Aorta (tissue), 5 donors: Measurements from ENCODE around the gene SLCO1B3. TPM values are rescaled to one million over a fixed set of nuclear protein-coding genes. Genes with fewer than 3 reads are reported as not detected.
A peak's percentile ranks its signal among the peaks of the same experiment; 100 is the strongest.
"Not testable (repeated sequence)": the region's sequence is repeated elsewhere in the genome, so short reads cannot be mapped to it uniquely, and the experiment has no call there.

Experiments
- ATAC-seq: fragments of 200-7000 bp; cut with Tn5 transposase; one replicate; pipeline ENCODE4 v1.9.1; 2022; ENCODE audit warnings: moderate library complexity; ENCODE audit not compliant: low FRiP score
- DNase-seq, 2 donors: peaks; one replicate each; pipeline ENCODE4 v3.0.0-alpha.2; 2020
- H3K27ac ChIP-seq, 2 donors: one replicate each; pipeline ENCODE4 v1.5.1; 2013; ENCODE audit warnings: low read length in 2 of 2, mild to moderate bottlenecking in 2 of 2, moderate library complexity in 2 of 2, control low read depth in 1 of 2, inconsistent platforms in 1 of 2, low read depth in 1 of 2
- H3K27me3 ChIP-seq, 2 donors: one replicate each; pipeline ENCODE4 v1.6.1; 2013; ENCODE audit warnings: control low read depth in 1 of 2, low read length in 1 of 2, mild to moderate bottlenecking in 1 of 2, moderate library complexity in 1 of 2; ENCODE audit not compliant: insufficient read depth in 2 of 2, control insufficient read depth in 1 of 2
- H3K36me3 ChIP-seq, 2 donors: one replicate each; pipeline ENCODE4 v1.6.1; 2013; ENCODE audit warnings: control low read depth in 1 of 2, low read length in 1 of 2, mild to moderate bottlenecking in 1 of 2; ENCODE audit not compliant: insufficient read depth in 2 of 2, control insufficient read depth in 1 of 2
- H3K4me1 ChIP-seq, 2 donors: one replicate each; pipeline ENCODE4 v1.6.1; 2013; ENCODE audit warnings: low read length in 2 of 2, control low read depth in 1 of 2, mild to moderate bottlenecking in 1 of 2, moderate library complexity in 1 of 2; ENCODE audit not compliant: insufficient read depth in 2 of 2, control insufficient read depth in 1 of 2
- H3K4me3 ChIP-seq, 2 donors: one replicate each; pipeline ENCODE4 v1.5.1; 2013; ENCODE audit warnings: low read length in 2 of 2, control low read depth in 1 of 2, mild to moderate bottlenecking in 1 of 2
- H3K9me3 ChIP-seq: one replicate; pipeline ENCODE4 v1.6.1; 2013; ENCODE audit warnings: mild to moderate bottlenecking, low read length; ENCODE audit not compliant: control insufficient read depth
- WGBS, 2 donors: extraction: QIAGEN DNeasy Blood & Tissue Kit; methylation state at CpG; one replicate each; pipeline ENCODE4 v1.1.7; 2013; 5-methylcytosine and 5-hydroxymethylcytosine counted together
- intact Hi-C, 2 donors: fragments of 100-400 bp; cut with DNase I; formaldehyde crosslinking; loops; one replicate each; pipeline versions ENCODE4 v1.14.2 to v1.15.0; 2022
- long read RNA-seq, 2 donors: library from polyadenylated mRNA; unstranded; transcript quantifications; one replicate each; pipeline ENCODE4 v2.0.0, GENCODE V29; 2020 to 2021
- polyA plus RNA-seq, 2 donors: library from polyadenylated mRNA; stranded (reverse); fragments of 200-250 nt; gene quantifications; one replicate each; pipeline ENCODE4 v1.2.3, GENCODE V29; 2013
- total RNA-seq, 2 donors: library from RNA; stranded (reverse); fragmentation: NEBNext Ultra II Directional; extraction: Animal tissue kit (Norgen Biotek cat#: 25700); gene quantifications; one replicate each; pipeline ENCODE4 v1.2.1, GENCODE V29; 2021
- donor health status: healthy with polysubstance abuse.
- donor health status: Bipolar disorder and iron deficiency.
- donor health status: DM: no; HTN: no; CAD: no.
- donor health status: DM: no; HTN: no; CAD: no.
- donor health status: DM: yes; HTN: yes; CAD: no.

Gene SLCO1B3
- total RNA-seq (under 1 TPM in 1 of 2 donors, not detected in 1; 0.13 TPM), polyA plus RNA-seq (not detected)
- long read RNA-seq, donor 1: 0 reads
- long read RNA-seq, donor 2: 0 reads

- Histone ChIP-seq H3K4me1 (no peaks in the 10 kb centered on the region), H3K27me3 (no peaks in the 10 kb centered on the region), H3K4me3 (no peak within 1 kb of the TSS), H3K9me3 (peaks cover 2% of the 10 kb centered on the region), H3K27ac (no peak within 1 kb of the TSS), H3K36me3 (no peaks in the 10 kb centered on the region)
- ATAC-seq (no peak), DNase-seq (no peak)
- 97% methylated on average over 2 of the region's 2 CpGs for WGBS, 2 donors
- intact Hi-C loops: no loop called here
Observed at GRCh38 chr12:20810487-20810886, at the start of gene SLCO1B3. Gene SLCO1B3 (plus strand): TSS chr12:20810705. CDS start chr12:20815739, 5,034 bp downstream.

GRCh38 chr12:20777420-20777819 lies 33.1 kb upstream of the SLCO1B3 start:
- WGBS, 2 donors: 87 to 90% methylated on average over 20 of the region's 20 CpGs

GRCh38 chr12:20778969-20779368 lies 31.5 kb upstream of the SLCO1B3 start:
- intact Hi-C loops: no loop called here
- ATAC-seq: no peak
- 43 to 60% methylated on average over 2 of the region's 2 CpGs for WGBS, 2 donors

More at GRCh38 chr12:20777420-20777819, 33.1 kb upstream of the SLCO1B3 start:
- ATAC-seq (no peak), DNase-seq (no peak)
- no peak overlapping the region for H3K27ac ChIP-seq
- no peaks in the 10 kb centered on the region for H3K27me3 ChIP-seq
- no peaks in the 10 kb centered on the region for H3K36me3 ChIP-seq
- intact Hi-C loops: no loop called here
- H3K4me1 ChIP-seq: peaks cover 0 to 1% of the 10 kb centered on the region in 2 donors
- peaks cover 2% of the 10 kb centered on the region for H3K9me3 ChIP-seq
- H3K4me3 ChIP-seq: no peak overlapping the region

GRCh38 chr12:20779971-20780370 lies 30.5 kb upstream of the SLCO1B3 start:
- 77% methylated on average over 3 of the region's 3 CpGs for WGBS, 2 donors
- DNase-seq, H3K4me3 ChIP-seq, H3K27me3 ChIP-seq, intact Hi-C loops, H3K36me3 ChIP-seq, H3K9me3 ChIP-seq, H3K4me1 ChIP-seq, ATAC-seq, H3K27ac ChIP-seq: not testable (repeated sequence)

More at GRCh38 chr12:20778969-20779368, 31.5 kb upstream of the SLCO1B3 start:
- peaks cover 0 to 1% of the 10 kb centered on the region in 2 donors for H3K4me1 ChIP-seq
- H3K27me3 ChIP-seq: no peaks in the 10 kb centered on the region
- DNase-seq: no peak
- peaks cover 2% of the 10 kb centered on the region for H3K9me3 ChIP-seq
- H3K36me3 ChIP-seq: no peaks in the 10 kb centered on the region
- no peak overlapping the region for H3K27ac ChIP-seq
- H3K4me3 ChIP-seq: no peak overlapping the region

GRCh38 chr12:20783796-20784357 lies 26.6 kb upstream of the SLCO1B3 start:
- H3K4me1 ChIP-seq, intact Hi-C loops, H3K27me3 ChIP-seq, H3K36me3 ChIP-seq, H3K9me3 ChIP-seq, H3K27ac ChIP-seq, ATAC-seq, DNase-seq, H3K4me3 ChIP-seq: not testable (repeated sequence)
- 95 to 96% methylated on average over 13 of the region's 13 CpGs for WGBS, 2 donors

GRCh38 chr12:20792971-20793370 lies 17.5 kb upstream of the SLCO1B3 start:
- peaks cover 0 to 1% of the 10 kb centered on the region in 2 donors for H3K27me3 ChIP-seq
- H3K27ac ChIP-seq: no peak overlapping the region
- no peaks in the 10 kb centered on the region for H3K4me1 ChIP-seq
- H3K36me3 ChIP-seq: no peaks in the 10 kb centered on the region
- no peak for DNase-seq
- H3K4me3 ChIP-seq: no peak overlapping the region
- WGBS, 2 donors: 95 to 100% methylated on average over 1 of the region's 1 CpG
- intact Hi-C loops: no loop called here
- ATAC-seq: no peak
- H3K9me3 ChIP-seq: peaks cover 2% of the 10 kb centered on the region

- intact Hi-C loops: loop anchor here in 1 of 2 donors (5.0 kb wide), 1 partner anchor 241 kb away; no protein-coding TSS in a partner anchor
- Histone ChIP-seq H3K4me3 (no peak overlapping the region), H3K4me1 (peaks cover 0 to 3% of the 10 kb centered on the region in 2 donors), H3K27me3 (no peaks in the 10 kb centered on the region), H3K9me3 (no peaks in the 10 kb centered on the region), H3K36me3 (no peaks in the 10 kb centered on the region), H3K27ac (no peak overlapping the region)
- ATAC-seq (peak; percentile 48), DNase-seq (no peak)
- 31 to 46% methylated on average over 1 of the region's 1 CpG for WGBS, 2 donors
Observed at GRCh38 chr12:20798554-20798953, 12.0 kb upstream of the SLCO1B3 start.

GRCh38 chr12:20800160-20800559 lies 10.3 kb upstream of the SLCO1B3 start:
- H3K27me3 ChIP-seq: no peaks in the 10 kb centered on the region
- peaks cover 0 to 3% of the 10 kb centered on the region in 2 donors for H3K4me1 ChIP-seq
- no peaks in the 10 kb centered on the region for H3K9me3 ChIP-seq
- ATAC-seq (no peak), DNase-seq (no peak)
- no peak overlapping the region for H3K27ac ChIP-seq
- intact Hi-C loops: no loop called here
- H3K36me3 ChIP-seq: no peaks in the 10 kb centered on the region
- no peak overlapping the region for H3K4me3 ChIP-seq
- 77 to 89% methylated on average over 1 of the region's 1 CpG for WGBS, 2 donors

- intact Hi-C loops: no loop called here
- ATAC-seq: no peak
Observed at GRCh38 chr12:20801035-20801434, 9.5 kb upstream of the SLCO1B3 start.

More at GRCh38 chr12:20801035-20801434, 9.5 kb upstream of the SLCO1B3 start:
- H3K9me3 ChIP-seq: no peaks in the 10 kb centered on the region
- H3K36me3 ChIP-seq: no peaks in the 10 kb centered on the region
- no peak overlapping the region for H3K4me3 ChIP-seq
- DNase-seq: no peak
- no peak overlapping the region for H3K27ac ChIP-seq
- H3K27me3 ChIP-seq: no peaks in the 10 kb centered on the region
- H3K4me1 ChIP-seq: peaks cover 0 to 3% of the 10 kb centered on the region in 2 donors
